Endometrium (tissue), 2 donors: ENCODE measurements around the gene GPRASP2.
"Not testable (repeated sequence)": the region's sequence is repeated elsewhere in the genome, so short reads cannot be mapped to it uniquely, and the experiment has no call there.

Source experiments
- FAIRE-seq: peaks from 2 replicates; lab custom pipeline; 2012; peaks lifted over from hg19 to GRCh38; lab: Jason Lieb, UNC
- donor health status: control.
- donor health status: control.

GPRASP2 gene

DNA sequence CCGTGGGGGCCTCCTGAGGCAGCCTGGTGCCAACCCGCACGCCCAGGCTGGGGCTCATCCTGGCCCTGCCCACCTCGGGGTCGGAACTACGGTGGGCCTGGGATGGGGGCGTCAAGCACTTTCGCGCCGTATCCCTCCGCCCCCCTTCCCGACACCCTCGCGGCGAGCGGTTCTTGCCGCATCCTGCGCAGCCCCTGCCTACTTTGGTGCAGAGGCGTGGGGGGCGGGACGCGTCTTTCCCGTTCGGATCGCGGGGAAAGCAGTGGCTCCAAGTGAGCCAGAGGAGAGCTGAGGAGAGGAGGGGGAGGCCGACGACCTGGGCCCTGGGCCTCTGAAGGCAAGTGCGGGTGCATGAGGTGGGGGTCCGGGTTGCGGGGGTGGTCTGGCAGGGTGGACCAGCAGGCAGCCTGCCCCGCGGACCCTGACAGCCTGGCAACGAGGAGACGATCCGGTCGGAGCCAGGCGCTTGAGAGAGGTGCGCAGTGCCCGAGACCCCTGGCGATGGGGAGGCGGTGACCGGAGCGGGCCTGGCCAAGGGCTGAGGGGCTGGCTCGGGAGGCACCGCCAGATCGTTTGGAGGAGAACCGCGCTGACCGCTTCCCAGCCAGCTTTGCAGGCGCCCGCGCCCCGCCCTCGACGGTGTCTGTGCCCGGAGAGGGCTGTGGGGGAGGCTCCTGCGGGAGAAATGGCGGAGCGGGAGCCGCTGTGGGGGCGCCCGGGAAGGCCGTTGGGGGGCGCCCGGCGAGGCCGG, at the start of gene GPRASP2:
TSS of gene GPRASP2 (plus strand) at position 233 of the 751 bp plus-strand sequence. CDS start 2,422 bp downstream, outside the sequence.
- no peak for FAIRE-seq

DNA sequence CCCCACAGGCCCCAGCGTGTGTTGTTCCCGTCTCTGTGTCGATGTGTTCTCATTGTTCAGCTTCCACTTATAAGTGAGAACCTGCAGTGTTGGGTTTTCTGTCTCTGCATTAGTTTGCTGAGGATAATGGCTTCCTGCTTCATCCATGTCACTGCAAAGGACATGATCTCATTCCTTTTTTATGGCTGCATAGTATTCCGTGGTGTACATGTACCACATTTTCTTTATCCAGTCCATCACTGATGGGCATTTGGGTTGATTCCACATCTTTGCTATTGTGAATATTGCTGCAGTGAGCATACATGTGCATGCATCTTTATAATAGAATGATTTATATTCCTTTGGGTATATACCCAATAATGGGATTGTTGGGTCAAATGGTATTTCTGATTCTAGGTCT, 48.4 kb upstream of the GPRASP2 start:
- not testable (repeated sequence) for FAIRE-seq

DNA sequence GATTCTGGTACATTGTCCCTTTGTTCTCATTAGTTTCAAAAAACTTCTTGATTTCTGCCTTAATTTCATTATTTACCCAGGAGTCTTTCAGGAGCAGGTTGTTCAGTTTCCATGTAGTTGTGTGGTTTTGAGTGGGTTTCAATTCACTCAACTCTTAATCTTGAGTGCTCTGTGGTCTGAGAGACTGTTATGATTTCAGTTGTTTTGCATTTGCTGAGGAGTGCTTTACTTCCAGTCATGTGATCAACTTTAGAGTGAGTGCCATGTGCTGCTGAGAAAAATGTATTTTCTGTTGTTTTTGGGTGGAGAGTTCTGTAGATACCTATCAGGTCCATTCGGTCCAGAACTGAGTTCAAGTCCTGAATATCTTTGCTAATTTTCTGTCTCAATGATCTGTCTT, 45.2 kb upstream of the GPRASP2 start:
- not testable (repeated sequence) for FAIRE-seq

DNA sequence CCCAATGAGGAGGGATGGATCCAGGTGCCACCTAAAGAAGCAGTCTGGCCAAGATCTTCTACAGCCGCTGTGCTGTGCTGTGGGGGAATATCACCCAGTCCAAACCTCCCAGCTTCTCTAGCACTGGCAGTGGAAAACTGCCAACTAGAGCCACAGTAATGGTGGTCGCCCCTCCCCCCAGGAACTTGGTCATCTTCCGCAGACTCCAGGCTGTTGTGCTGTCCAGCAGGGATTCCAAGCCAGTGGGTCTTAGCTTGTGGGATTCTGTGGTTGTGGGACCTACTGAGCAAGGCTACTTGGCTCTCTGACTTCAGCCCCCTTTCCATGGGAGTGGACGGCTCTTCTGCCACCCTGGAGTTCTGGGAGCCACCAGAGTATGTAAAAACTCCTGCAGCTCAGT, 42.7 kb upstream of the GPRASP2 start:
- FAIRE-seq = no peak

DNA sequence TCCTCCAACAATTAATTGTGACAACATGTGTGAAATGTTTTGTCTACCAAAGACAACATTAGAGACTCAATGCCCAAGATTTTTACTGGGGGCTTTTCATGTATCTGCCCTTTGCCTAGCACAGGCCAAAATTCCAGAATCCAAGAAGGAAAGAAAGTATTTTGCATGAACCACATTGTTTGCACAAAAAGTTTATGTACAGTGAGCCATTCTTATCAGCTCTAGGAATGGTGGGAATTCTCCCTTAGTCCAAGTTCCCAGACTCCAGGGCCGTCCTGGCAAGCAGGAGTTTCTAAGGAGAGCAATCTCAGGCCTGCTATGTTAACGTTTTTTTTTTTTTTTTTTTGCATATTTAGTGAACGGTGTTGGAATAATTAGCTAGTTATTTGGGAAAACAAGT, 39.4 kb upstream of the GPRASP2 start:
- no peak for FAIRE-seq

DNA sequence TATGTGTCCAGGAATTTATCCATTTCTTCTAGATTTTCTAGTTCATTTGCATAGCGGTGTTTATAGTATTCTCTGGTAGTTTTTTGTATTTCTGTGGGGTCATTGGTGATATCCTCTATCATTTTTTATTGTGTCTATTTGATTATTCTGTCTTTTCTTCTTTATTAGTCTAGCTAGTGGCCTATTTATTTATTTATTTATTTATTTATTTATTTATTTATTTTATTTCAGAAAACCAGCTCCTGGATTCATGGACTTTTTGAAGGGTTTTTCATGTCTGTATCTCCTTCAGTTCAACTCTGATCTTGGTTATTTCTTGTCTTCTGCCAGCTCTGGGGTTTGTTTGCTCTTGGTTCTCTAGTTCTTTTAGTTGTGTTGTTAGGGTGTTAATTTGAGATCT, 34.8 kb upstream of the GPRASP2 start:
- not testable (repeated sequence) for FAIRE-seq

DNA sequence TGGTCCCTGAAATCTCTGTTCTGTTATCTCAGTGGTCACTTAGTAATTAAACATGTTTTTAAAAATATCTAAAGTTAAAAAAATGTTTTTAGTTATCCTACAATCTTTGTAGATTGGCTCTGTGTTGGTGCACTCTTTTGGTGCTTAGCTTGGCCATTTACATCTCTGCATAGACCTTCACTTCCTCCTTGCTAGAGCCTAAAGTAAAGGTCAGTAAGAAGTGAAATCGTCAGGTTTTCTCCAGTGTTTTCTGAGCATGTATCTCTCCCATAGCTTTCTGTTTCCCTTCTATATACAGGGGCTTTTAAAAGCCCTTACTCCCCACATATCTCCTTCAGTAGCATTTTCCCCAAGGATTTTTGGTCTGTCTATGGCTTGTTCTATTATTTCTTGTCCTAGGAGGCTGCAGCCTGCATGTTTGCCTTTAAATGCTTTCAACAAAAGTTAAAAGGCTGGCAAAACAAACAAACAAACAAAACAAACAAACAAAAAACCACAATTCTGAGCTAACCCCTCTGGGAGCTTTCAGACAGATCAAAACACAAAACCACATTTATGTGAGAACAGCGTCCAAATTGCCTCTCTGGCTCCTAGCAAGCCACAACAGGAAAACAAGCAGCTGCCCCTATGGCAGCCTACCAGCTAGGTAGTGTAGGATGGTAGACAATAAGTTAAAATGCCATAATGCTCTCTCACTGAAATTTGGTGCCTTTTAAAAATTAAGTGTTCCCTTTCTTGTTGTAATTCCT, 27.3 kb upstream of the GPRASP2 start:
- FAIRE-seq = no peak

DNA sequence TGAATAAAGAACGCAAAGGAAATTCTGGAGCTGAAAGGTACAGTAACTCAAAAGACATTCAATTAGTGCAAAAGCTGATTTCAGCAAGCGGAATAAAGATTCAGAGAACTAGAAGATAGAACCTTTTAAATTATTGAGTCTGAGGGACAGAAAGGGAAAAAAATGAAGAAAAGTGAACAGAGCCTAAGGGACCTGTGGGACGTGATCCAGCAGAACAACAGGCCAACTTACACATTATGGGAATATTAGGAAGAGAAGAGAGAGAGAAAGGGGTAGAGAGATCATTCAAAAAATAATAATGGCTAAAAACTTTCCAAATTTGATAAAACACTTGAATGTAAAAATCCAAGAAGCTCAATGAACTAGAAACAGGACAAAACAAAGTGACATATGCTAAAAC, 17.5 kb upstream of the GPRASP2 start:
- FAIRE-seq = no peak

DNA sequence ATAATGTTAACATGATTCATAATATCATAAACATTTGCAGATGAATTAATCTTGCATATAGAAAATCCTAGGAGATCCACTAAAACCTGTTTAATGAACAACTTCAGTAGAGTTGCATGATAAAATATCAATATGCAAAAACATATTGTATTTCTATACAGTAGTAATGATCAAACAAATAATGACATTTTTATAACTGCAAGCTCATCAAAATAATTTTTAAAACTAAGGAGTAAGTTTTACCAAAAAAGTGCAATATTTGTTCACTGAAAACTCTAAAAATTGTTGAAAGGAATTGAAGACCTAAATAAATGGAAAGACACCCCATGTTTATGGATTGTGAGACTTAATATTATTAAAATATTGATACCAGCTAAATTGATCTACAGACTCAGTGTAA, 15.9 kb upstream of the GPRASP2 start:
- no peak for FAIRE-seq

DNA sequence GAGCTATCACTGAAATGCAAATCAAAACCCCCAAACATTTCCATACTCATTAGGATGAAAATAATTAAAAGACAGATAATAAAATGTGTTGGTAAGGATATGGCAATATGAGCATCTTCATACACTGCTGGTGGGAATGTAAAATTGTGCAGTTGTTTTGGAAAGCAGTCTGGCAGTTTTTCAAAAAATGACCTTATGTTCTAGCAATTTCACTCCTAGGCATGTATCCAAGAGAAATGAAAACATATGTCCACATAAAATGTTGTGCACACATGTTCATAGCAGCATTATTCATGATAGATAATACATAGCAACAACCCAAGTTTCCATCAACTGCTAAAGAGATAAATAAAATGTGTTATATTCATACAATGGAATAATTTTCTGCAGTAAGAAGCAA, 14.8 kb upstream of the GPRASP2 start:
- no peak for FAIRE-seq

DNA sequence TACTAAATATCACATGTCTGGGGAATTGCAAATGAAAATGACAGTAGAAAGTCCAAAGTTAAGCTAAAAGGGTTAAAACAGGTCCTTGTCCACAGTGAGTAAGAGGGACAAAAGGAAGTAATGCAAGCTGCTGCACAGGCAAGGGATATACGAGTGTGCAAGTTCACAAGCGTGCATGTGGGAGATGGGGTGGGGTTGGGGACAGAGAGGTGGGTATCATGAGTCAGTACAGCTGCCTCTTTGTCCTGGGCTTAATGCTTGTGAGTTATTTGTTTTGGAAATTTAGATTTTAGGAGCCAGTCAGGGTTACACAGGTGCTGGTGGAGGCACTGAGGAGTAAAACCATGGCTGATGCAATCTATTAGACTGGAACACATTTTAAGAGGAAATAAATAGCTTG, 3.3 kb upstream of the GPRASP2 start:
- FAIRE-seq = no peak

DNA sequence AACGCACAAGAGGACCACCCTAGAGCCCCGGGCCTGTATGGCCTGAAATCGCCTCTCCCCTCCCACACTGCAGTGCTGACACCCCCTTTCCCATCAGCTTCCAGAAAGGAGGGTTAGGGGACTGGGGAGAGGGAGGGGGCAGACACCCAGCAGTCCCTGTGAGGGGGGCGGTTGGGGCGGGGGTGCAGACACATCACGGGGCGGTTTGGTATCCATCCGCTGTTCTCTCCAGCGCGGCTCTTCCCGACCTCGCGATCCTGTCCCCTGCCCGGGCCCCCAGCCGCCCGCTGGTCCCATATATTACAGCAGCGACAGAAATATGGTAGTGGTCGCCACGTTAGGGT, 404 bp upstream of the GPRASP2 start:
- FAIRE-seq = no peak

DNA sequence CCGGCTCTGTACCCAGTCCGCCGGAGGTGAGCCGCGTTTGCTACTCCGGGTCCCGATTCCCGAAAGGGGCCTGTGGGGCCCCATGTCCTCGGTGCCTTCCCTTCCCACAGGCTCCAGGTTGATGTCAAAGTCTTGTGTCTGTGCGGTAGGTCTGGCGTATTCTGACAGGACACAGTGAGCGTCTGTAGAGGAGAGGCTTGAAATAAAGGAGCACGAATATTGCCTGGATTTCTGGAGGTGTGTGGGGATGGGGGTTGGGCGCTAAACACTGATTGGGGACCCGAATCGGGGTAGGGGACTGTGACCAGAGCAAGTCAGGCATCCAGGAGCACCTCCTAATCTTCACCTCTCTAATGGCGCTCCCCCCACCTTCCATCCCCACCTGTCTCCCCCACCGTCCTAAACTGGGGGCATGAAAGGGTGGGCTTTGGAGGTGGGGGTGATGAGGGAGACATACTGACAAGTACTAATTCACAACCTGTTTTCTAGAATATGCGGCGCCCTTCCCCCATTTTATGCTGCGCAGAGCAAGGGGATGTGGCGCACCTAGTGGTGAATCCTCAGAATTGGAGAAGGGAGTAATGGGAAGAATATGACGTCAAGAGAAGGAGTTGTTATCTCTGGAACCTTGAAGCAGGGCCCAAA, 855 bp downstream of the GPRASP2 start:
- FAIRE-seq = no peak

DNA sequence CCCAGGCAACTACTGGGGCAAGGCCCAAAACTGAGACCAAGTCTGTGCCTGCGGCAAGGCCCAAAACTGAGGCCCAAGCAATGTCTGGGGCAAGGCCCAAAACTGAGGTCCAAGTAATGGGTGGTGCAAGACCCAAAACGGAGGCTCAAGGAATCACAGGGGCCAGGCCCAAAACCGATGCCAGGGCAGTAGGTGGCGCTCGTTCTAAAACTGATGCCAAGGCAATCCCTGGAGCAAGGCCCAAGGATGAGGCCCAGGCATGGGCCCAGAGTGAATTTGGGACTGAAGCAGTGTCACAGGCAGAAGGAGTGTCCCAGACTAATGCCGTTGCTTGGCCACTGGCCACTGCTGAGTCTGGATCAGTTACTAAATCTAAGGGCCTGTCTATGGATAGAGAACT, 2.7 kb downstream of the GPRASP2 start:
- no peak for FAIRE-seq

DNA sequence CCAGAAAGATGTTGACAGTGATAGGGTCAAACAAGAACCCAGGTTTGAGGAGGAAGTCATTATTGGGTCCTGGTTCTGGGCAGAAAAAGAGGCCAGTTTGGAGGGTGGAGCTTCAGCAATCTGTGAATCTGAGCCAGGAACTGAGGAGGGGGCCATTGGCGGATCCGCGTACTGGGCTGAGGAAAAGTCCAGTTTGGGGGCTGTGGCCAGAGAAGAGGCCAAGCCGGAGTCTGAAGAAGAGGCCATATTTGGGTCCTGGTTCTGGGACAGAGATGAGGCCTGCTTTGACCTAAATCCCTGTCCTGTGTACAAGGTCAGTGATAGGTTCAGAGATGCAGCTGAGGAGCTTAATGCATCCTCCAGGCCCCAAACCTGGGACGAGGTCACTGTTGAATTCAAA, 3.7 kb downstream of the GPRASP2 start:
- no peak for FAIRE-seq

DNA sequence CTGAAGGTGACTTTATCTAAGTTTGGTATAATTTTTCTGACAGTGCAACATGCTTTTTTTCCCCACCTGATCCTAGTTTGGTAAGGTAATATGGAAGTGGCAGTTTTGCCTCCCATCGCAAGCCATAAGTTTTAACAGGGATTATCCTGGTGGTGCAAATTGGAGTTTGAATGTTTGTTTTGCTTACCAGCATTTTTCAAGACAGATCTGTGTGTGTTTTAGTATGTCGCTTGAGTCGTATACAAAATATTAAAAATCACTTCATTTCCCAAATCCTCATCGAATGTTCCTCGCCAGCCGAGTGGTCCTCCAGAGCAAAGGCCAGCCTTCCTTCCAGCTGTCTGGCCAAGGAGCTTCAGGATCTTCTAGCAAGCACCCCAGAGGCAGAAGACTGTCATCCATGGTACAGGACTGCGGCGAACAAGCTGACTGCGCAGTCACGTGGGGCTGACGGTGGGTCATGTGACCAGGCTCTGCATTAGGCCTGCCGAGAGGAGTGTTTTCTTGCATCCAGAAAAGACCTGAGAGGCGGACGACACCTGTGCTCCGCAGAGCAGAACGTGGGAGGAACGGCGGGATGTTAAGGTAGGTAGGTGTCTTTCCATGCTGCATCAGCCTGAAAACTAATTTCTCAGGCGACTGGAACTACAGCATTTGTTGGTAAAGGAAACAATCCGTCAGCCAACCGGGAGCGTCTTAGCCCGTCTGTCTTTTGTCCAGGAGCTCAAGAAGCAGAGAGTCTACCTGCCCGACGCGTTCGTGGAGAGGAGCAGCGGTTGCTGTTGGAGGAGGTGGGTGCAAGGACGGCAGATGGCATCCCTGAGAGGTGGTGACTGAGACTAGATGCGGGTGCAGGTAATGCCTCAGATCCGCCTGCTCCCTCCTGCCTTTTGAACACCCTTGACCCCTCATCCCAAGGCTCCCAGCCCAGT, 8.3 kb downstream of the GPRASP2 start, which contains the start of gene GPRASP3:
TSS of gene GPRASP3 (plus strand) at position 507 of the 932 bp plus-strand sequence. CDS start 28,253 bp downstream, outside the sequence.
- FAIRE-seq = no peak

DNA sequence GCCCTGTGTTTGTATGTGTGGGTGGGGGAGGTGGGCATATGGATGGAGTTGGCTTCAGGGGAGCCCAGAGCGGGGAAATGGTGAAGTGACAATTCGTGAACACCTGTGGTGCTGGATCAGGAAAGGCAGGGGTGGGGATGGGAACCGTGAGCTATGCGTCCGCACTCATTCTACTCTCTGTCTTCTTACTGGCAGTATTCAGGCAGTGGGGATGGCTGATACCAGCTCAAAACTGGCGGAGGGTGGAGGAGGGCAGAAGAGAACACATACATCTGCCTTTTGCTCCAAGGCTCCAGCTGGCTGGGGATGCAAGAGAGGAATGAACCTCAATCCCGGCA, 8.9 kb downstream of the GPRASP2 start:
- not testable (repeated sequence) for FAIRE-seq

DNA sequence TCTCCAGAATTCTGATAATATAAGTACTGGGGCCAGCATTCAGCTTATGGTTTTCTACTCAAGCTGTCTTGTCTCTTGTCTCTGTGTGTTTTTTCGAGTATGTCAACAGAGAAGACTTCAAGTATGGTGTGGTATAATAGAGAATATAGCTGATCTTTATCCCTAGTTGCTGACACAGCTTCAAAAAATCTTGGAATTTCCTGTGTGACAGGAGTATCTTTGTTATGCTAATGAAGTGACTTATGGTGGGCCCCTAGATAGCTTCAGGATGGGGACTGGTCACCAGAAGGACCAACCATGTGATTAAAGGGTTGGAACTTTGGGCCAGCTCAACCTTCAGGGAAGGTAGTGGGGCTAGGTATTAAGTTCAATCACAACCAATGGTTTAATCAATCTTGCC, 11.2 kb downstream of the GPRASP2 start:
- no peak for FAIRE-seq

DNA sequence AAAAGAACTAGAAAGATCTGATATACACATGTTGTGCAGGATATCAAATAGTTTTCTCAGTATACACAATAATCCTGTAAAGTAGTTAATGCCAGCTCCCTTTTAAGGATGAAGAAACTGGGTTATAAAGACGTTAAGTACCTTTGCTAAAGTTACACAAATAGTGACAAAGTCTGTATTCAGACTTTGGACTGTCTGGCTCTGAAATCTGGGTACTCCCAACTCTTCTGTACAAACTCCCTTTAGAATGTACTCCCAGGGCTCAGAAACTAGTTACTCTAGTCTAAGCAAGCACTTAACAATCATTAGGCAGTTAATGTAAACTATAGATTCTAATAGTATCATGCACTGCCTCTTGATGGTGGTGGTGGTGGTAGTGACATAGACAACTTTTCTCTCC, 15.5 kb downstream of the GPRASP2 start:
- no peak for FAIRE-seq

DNA sequence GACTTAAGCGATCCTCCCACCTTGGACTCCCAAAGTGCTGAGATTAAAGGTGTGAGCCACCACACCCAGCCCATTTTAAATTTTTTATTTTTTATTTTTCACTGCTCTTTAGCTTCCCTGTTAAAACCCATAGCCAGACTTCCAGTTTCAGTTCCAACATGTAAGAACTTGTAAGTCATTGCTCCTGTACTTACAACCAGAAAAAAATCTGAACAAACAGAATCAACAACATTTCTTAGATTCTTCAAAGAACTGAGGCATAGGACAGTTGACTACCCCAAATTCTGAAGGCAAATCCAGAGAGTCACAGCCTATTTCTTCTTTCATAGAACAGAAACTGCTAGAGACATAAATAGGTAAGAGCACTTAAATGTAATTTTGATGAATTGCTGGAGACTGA, 16.4 kb downstream of the GPRASP2 start:
- FAIRE-seq = no peak

DNA sequence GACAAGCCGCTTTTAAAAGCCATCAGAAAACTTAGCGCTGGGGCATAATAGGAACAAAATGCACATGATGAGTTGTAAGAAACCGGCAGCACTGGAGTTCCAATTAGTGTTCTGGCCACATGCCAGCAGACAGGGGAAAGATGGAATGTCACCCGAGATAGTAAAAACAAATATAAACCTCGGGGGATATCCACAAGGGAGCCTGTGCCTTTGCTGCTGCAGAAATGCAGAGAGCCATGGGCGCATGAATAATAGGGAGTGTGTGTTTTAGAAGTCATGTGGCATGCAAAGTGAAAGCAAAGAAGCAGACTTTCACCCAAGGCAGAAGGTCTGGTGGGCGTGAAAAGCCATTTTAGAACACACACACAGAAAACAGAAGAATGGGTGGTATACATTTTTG, 27.4 kb downstream of the GPRASP2 start:
- no peak for FAIRE-seq

DNA sequence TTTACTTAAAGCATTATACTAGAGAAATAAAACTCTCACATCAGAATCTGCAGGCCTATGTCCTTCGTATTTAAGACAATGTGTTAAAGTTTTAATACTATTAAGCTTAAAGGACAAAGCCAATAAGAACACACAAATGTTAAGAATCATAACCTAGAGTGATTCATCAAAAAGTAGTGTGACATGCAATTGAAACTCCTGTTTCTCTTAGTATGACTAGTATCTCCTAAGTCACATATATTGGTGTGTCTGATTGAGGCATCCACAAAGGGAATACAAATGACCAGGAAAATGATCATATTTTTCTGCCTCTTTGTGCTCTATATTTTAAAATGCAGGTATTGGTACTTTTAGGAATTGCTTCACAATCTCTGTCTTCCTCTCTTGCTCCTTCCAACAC, 32.1 kb downstream of the GPRASP2 start:
- no peak for FAIRE-seq
